HG03457 (cell line): ENCODE data around the gene RIF1.

Source experiments
- ATAC-seq: cut with Tn5 transposase; IDR thresholded peaks from one replicate; pipeline ENCODE4 v1.9.1; 2021; ENCODE audit warnings: moderate number of reproducible peaks; ENCODE audit not compliant: unreplicated experiment

Gene RIF1

DNA sequence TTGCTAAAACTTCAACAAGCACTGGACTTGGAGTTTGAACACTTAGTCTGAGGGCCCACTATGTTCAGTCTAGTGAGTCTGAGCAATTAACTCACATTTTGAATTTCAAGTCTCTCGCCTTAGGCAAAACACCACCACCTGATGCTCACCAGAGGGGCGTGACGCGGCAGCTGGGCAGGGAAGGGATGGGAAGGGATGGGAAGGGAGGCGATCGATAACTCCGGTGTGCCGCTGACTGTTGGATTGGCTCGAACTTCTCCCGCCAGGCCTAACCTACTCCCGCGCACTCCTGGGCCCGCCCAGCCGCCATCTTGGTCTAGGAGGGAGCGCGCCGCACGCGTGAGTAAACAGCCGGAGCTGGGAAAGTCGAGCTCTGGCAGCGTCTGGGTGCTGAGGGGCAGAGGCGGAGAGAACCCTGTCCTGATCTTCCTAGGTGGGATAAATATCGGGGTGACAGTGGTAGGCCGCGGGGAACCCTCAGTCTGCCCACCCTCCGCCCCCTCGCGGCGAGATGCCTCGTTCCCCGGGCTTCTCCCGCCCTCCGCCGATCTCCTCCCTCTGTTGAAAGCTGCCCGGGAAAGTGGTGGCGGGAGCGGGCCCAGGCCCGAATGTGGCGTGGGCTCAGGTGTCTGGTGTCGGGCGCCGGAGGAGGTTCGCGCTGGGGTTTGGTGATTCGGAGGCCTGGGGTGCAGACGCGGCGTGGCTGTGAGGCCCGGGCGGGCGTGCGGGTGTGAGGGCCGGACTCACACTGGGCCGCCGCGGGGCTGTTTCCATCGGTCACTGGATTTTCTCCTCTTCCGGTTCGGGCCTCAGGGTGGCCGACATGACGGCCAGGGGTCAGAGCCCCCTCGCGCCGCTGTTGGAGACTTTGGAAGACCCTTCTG lies at the start of gene RIF1:
RIF1 (plus strand) TSS at position 302 of the 884 bp plus-strand sequence; CDS start at position 824, 522 bp downstream.
- peak; percentile 87 for ATAC-seq

DNA sequence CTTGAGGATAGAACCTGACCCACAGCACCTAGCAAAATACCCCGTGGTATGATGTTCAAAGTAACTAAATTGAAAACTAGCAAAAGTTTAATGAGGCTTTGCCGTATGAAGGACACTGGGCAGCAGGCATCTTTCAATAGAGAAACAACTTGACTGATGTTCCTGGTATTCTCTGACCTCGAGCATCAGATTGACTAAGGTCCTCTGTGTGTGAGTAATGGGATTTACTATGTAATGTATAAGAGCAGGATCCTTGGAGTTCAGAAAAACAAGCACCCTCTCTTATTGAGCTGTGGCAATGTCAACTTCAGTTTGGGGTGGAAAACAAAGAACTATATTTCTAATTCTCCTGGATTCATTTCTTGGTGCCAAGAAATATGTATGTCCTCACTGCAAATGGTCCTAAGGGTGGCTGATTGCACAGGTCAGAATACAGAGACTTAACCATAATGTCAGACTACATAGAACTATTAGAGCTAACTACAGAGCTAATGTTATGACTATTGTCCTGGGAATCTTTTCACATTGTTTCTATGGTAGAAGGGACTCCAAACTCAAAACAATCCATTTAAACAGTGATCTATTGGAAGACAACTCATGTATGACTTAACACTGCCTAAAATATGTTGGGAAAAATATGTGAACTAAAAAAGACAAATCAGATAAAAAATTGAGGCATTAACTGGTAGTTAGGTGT lies 47.9 kb upstream of the RIF1 start:
- no peak for ATAC-seq

DNA sequence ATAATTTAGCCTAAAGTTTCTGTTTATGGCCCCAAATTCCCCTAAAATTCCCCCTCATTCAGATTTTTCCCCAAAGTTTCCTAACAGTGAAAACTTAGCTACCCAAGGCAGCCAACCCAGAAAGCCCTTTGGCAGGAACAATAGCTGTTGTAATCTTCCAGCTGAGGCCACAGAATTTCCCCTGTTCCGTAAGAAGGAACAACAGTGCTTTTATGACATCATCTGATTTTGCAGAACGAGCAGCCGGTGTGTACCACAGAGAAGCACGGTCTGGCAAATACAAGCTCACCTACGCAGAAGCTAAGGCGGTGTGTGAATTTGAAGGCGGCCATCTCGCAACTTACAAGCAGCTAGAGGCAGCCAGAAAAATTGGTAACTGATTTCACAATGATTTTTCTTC lies 46.0 kb upstream of the RIF1 start:
- peak; percentile 80 for ATAC-seq

DNA sequence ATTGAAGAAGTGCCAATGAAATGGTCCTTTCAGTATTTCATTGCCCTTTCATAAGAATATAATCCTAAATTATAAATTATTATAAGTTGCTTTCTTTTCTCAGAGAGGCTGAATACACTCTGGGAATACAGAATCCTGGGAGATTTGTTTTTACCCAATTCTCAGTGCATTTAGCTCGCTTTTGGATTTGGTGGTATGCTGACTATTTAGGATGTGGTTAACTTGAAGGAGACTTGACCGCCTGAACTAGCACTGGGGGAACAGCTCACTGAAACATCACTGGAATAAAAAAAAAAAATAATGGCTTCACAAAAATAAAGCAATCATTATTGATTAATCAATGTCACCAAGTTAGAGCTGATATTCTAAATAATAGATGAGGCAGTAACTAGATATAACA lies 42.1 kb upstream of the RIF1 start:
- ATAC-seq, result no peak

GRCh38 chr2:151374436-151374835 lies 35.3 kb upstream of the RIF1 start:
- ATAC-seq, result peak; percentile 96

DNA sequence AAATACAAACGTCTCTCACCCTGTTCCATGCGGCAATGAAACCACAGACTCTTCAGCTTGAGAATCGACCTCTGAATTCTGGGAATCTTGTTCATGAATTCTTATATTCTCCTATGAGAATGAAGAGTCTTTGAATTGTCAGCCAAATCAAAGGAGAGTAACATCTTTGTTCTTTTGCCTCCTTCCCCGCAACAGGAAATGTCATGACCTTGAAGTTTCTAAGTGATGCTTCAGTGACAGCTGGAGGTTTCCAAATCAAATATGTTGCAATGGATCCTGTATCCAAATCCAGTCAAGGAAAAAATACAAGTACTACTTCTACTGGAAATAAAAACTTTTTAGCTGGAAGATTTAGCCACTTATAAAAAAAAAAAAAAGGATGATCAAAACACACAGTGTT lies 30.5 kb upstream of the RIF1 start:
- ATAC-seq, result no peak

- ATAC-seq, result no peak
Measured at GRCh38 chr2:151380580-151381235, 29.0 kb upstream of the RIF1 start.

DNA sequence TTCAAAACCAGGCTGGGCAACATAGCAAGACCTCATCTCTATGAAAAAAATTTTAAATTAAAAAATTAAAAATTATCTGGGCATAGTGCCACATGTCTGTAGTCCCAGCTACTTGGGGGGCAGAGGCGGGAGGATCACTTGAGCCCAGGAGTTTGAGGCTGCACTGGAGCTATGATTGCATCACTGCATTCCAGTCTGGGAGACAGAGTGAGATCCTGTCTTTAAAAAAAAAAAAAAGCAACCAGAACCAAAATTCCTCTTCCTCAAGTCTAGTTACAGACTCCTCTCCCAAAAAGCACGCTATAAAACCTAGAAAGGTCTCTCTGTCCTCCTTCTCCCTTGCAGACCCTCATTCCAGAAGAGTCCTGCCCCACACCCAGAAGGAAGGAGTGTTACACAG lies 28.4 kb upstream of the RIF1 start:
- ATAC-seq, result no peak

GRCh38 chr2:151388011-151388410 lies 21.7 kb upstream of the RIF1 start:
- ATAC-seq, result no peak

DNA sequence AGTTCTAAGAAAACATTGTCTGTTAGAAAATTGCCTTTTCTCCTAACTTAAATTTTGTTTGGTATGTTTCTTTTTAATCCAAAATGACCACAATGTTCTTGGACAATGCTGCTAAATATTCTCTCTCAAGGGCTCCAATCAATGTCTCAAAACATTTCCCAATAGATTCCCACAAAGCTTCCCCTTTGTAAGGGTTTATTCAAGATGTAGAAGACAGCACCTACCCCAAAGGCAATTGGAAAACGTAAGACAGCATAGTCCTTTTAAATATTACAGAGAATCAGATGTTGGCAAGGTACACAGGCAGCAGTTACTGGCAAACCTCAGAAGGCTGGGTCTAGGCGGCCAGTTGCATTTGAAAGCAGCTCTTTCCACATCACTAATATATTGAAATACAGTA lies 18.3 kb upstream of the RIF1 start:
- ATAC-seq, result no peak

- no peak for ATAC-seq
Measured at GRCh38 chr2:151394509-151394908, 15.2 kb upstream of the RIF1 start.

- no peak for ATAC-seq
Measured at GRCh38 chr2:151395509-151396374, 14.0 kb upstream of the RIF1 start.

- no peak for ATAC-seq
Measured at GRCh38 chr2:151399981-151400380, 9.7 kb upstream of the RIF1 start.

- ATAC-seq, result no peak
Measured at GRCh38 chr2:151401149-151401548, 8.6 kb upstream of the RIF1 start.

GRCh38 chr2:151403914-151404313 lies 5.8 kb upstream of the RIF1 start:
- ATAC-seq, result no peak

DNA sequence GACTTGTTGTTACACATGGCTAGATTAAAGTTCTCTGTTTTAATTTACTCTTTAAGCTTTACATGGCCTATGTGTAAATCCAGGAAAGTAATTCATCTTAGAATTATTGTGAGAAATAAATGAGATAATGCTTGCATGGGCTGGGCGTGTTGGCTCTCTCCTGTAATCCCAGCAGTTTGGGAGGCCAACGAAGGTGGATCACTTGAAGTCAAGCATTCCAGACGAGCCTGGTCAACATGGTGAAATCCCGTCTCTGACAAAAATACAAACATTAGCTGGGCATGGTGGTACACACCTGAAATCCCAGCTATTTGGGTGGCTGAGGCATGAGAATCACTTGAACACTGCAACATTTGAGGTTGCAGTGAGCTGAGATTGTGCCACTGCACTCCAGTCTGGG lies 4.3 kb upstream of the RIF1 start:
- ATAC-seq, result no peak

DNA sequence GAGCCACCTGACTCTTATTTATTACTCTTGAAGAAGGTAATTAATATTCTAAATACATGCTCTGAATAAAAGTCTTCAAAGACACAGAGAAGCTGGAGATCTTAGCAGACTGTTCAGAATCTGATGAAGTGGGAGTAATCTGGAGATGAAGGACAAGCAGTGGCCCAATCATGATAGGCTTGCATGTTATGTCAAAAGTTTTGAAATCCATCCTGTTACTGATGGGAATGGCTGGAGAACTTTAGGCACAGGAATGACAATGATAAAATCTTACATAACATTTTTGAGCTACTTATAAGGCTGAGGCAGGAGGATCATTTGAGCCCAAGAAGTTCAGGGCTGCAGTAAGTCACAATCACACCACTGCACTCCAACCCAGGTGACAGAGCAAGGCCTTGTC lies 2.4 kb upstream of the RIF1 start:
- no peak for ATAC-seq

DNA sequence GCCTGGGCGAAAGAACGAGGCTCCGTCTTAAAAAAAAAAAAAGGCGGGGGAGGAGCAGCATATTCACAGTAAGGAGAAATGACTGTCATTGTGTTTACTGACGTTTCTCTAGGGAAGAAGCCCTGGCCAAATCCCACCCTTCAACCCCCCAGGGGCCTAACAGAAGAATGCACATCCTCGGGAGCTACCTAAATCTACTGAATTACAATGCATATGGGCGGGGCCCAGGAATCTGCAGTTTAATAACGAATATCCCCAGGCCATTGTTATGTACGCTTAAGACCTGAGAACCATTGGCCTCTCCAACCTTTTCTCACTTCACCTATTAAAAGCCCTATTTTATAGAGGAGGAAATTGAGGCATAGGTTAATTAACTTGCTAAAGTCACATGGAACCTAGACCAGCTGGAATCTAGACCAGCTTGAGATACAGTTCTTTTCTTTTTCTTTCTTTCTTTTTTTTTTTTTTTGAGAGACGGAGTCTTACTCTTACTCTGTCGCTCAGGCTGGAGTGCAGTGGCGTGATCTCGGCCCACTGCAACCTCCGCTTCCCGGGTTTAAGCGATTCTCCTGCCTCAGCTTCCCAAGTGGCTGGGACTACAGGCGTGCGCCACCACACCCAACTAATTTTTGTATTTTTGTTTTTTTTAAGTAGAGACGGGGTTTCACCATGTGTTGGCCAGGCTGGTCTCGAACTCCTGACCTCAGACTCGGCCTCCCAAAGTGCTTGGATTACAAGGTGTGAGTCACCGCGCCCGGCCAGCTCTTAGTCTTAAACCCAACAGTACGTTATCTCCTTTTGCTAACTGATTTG lies 708 bp upstream of the RIF1 start:
- no peak for ATAC-seq

DNA sequence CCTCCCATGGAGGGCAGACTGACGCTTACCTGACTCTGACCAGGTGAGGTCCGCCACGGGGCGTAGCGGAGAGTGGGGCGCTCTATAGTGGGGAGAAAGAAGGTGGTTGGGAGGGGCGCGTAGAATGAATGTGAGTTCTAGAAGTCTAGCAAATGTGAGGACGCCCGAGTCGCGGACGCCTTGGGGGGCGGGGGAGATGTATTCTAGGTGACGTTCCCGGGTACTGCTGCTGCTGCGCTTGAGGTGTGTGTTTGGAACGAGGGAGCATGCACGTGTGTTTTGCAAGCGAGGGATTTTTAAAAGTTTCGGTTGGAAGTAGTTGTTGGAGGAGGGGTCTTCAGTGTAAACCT lies 758 bp downstream of the RIF1 start:
- peak; percentile 32 for ATAC-seq

- ATAC-seq, result no peak
Measured at GRCh38 chr2:151417650-151418049, 7.9 kb downstream of the RIF1 start.
